PC-9 (cell line): ENCODE measurements around the gene XYLB. TPM values are rescaled to one million over a fixed set of nuclear protein-coding genes. Genes with fewer than 3 reads are reported as not detected.
A peak's percentile ranks its signal among the peaks of the same experiment; 100 is the strongest.
"Not testable (repeated sequence)": the region's sequence is repeated elsewhere in the genome, so short reads cannot be mapped to it uniquely, and the experiment has no call there.

Experiments
- Bru-seq: library from RNA; stranded (reverse); fragments of 400-500 nt; gene quantifications from one replicate; lab custom pipeline; 2021; lab: Mats Ljungman, UMichigan
- BruChase-seq, 2 experiments: library from RNA; stranded (reverse); fragments of 400-500 nt; gene quantifications; one replicate each; lab custom pipeline; 2021; lab: Mats Ljungman, UMichigan
- BruUV-seq: library from RNA; stranded (reverse); fragments of 400-500 nt; replicated peaks from 2 replicates; lab custom pipeline; 2021; lab: Mats Ljungman, UMichigan
- CTCF ChIA-PET: fragments of 300-600 bp; sonication (Branson Sonifier 250); formaldehyde crosslinking; loops from one replicate; lab custom pipeline; 2022; ENCODE audit warnings: antibody characterized with exemption; lab: Charles Lee
- POLR2A ChIA-PET: fragments of 300-600 bp; sonication (Branson Sonifier 250); formaldehyde crosslinking; loops from one replicate; lab custom pipeline; 2022; ENCODE audit warnings: antibody characterized with exemption; ENCODE audit not compliant: unreplicated experiment; lab: Charles Lee
- DNase-seq, 2 experiments: peaks; one replicate each; pipeline versions ENCODE4 v3.0.0 to v3.0.0-alpha.2; 2015 to 2022; ENCODE audit warnings: mixed read lengths in 1 of 2
- H2AFZ ChIP-seq: fragments of 200-600 bp; sonication (generic); 2 replicates; pipeline ENCODE4 v1.8.1; 2017; ENCODE audit warnings: antibody characterized with exemption
- H3F3A ChIP-seq: fragments of 200-600 bp; sonication (generic); 2 replicates; pipeline ENCODE4 v1.8.1; 2017; ENCODE audit warnings: antibody characterized with exemption, mild to moderate bottlenecking, low read depth; ENCODE audit not compliant: insufficient read depth
- H3K27ac ChIP-seq: fragments of 200-600 bp; sonication (generic); 2 replicates; pipeline ENCODE4 v1.6.1; 2016; ENCODE audit warnings: mixed run types
- H3K27me3 ChIP-seq: fragments of 200-600 bp; sonication (generic); 2 replicates; pipeline ENCODE4 v1.6.1; 2016; ENCODE audit warnings: low read depth, mixed run types; ENCODE audit not compliant: insufficient read depth
- H3K36me3 ChIP-seq: fragments of 200-600 bp; sonication (generic); 2 replicates; pipeline ENCODE4 v1.6.1; 2016; ENCODE audit warnings: low read depth, mixed run types
- H3K4me1 ChIP-seq: fragments of 200-600 bp; sonication (generic); replicated peaks from 2 replicates; pipeline ENCODE4 v1.6.1; 2016; ENCODE audit warnings: mixed run types; ENCODE audit not compliant: insufficient read depth
- H3K4me2 ChIP-seq: fragments of 200-600 bp; sonication (generic); 2 replicates; pipeline ENCODE4 v1.6.1; 2017; ENCODE audit warnings: mixed run types
- H3K4me3 ChIP-seq: fragments of 200-600 bp; sonication (generic); 2 replicates; pipeline ENCODE4 v1.6.1; 2016; ENCODE audit warnings: mixed run types
- H3K79me2 ChIP-seq: fragments of 200-600 bp; sonication (generic); 2 replicates; pipeline ENCODE4 v1.6.1; 2017; ENCODE audit warnings: low read depth, mixed run types
- H3K9me2 ChIP-seq: fragments of 200-600 bp; sonication (generic); 2 replicates; pipeline ENCODE4 v1.8.1; 2017; ENCODE audit warnings: mild to moderate bottlenecking; ENCODE audit not compliant: insufficient read depth
- H3K9me3 ChIP-seq: fragments of 200-600 bp; sonication (generic); 2 replicates; pipeline ENCODE4 v1.8.1; 2016; ENCODE audit warnings: low read depth; ENCODE audit not compliant: insufficient read depth
- H4K20me1 ChIP-seq: fragments of 200-600 bp; sonication (generic); 2 replicates; pipeline ENCODE4 v1.8.1; 2017; ENCODE audit not compliant: insufficient read depth
- EZH2 ChIP-seq: fragments of 200-600 bp; sonication (generic); IDR thresholded peaks from 2 replicates; pipeline ENCODE4 v1.8.0; 2017; ENCODE audit warnings: antibody characterized with exemption, low read depth
- intact Hi-C: fragments of 100-400 bp; cut with micrococcal nuclease; formaldehyde crosslinking; loops from one replicate; pipeline ENCODE4 v1.10.0; 2022; ENCODE audit not compliant: unreplicated experiment
- long read RNA-seq: library from polyadenylated mRNA; stranded (forward); transcript quantifications from one replicate; pipeline ENCODE4 v2.0.0, GENCODE V29; 2022
- total RNA-seq: library from RNA; stranded (reverse); gene quantifications from 2 replicates; pipeline ENCODE4 v1.2.3, GENCODE V29; 2021
- TF ChIP-seq, protein P1 (sequence below): fragments of 200-600 bp; sonication (generic); conservative IDR thresholded peaks from 2 replicates; pipeline ENCODE4 v1.6.1; 2017; ENCODE audit warnings: mixed run types, antibody characterized with exemption, mild to moderate bottlenecking, moderate library complexity

XYLB gene
- total RNA-seq (2.4 and 4.2 TPM in 2 replicates), Bru-seq, nascent RNA (percentile 50 among the genes with signal in this experiment), BruChase-seq, experiment 1, labeled RNA remaining after a 2-hour chase (percentile 44 among the genes with signal in this experiment), BruChase-seq, experiment 2, labeled RNA remaining after a 6-hour chase (percentile 34 among the genes with signal in this experiment)
- long read RNA-seq, partial matches to known transcripts = 2 of 7 reads
- long read RNA-seq, other reads (novel, unspliced or antisense) = 2 of 7 reads

DNA sequence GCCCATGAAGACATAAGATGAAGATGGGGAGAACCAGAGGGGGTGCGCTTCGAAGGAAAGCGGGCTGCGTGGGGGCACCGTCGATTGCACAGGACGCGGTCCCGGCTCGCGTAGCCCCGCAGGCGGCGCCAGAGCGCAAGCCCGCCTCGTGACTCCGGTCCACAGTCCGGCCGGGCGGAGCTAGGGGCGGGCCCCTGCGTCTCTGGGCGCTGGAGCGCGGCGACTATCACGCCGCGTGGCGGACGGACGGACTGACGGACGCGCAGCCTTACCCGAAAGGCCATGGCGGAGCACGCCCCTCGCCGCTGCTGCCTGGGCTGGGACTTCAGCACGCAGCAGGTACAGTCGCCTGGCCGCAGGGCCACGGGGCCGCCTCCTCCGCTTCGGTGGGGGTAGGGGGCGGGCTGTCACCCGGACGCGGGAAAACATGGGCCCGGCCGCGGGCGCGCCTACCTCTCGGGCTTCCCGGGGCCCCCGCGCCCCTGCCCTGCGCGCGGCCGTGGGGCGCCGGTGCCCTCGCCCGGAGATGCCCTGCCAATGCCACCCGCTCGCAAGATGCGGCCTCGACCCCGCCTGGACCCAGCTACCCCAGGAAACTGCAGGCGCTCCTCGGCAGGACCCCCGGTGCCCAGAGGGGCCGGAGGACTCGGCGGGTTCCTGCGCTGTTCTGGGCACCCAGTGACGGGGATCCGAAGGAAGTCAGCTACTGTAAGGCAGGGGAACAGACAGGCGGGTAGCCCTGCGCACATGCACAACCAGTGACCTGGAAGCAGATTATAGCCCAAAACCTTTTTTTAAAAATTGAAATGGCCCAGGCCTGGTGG lies at the start of gene XYLB:
Gene XYLB (plus strand): TSS at position 199 of the 824 bp plus-strand sequence. CDS start 84 bp downstream, at position 283.
- Histone ChIP-seq H3K9me2 (no peaks in the 10 kb centered on the region), H2AFZ (peak within 1 kb of the TSS; percentile 96), H3K4me3 (peak within 1 kb of the TSS; percentile 81), H3K27me3 (no peaks in the 10 kb centered on the region), H3K79me2 (0 out of 2 replicates have a peak, but pooled peaks cover 11% of the 10 kb centered on the region), H3F3A (peaks cover 5% of the 10 kb centered on the region; the same call in 1 of the 2 replicates), H4K20me1 (no peaks in the 10 kb centered on the region), H3K4me2 (peak within 1 kb of the TSS; percentile 90), H3K4me1 (peaks cover 11% of the 10 kb centered on the region), H3K27ac (no peak within 1 kb of the TSS), H3K36me3 (0 out of 2 replicates have a peak, but pooled peaks cover 1% of the 10 kb centered on the region), H3K9me3 (no peaks in the 10 kb centered on the region)
- ChIA-PET POLR2A (interaction anchor here (0.6 kb wide), 1 partner anchor 201 kb away, joined by 5 read pairs; no protein-coding TSS in a partner anchor), CTCF (interaction anchor here (0.6 kb wide), 3 partner anchors 109 to 373 kb away, joined by 4 to 7 read pairs (median 6); no protein-coding TSS in a partner anchor)
- intact Hi-C loops = loop anchor here (2.0 to 10.0 kb wide), 4 partner anchors 108 to 342 kb away; partner anchors contain the start of gene ACVR2B
- BruUV-seq = no TSS peak
- peak; percentile 66 to 82 for DNase-seq
- TF ChIP-seq, protein P1, sequence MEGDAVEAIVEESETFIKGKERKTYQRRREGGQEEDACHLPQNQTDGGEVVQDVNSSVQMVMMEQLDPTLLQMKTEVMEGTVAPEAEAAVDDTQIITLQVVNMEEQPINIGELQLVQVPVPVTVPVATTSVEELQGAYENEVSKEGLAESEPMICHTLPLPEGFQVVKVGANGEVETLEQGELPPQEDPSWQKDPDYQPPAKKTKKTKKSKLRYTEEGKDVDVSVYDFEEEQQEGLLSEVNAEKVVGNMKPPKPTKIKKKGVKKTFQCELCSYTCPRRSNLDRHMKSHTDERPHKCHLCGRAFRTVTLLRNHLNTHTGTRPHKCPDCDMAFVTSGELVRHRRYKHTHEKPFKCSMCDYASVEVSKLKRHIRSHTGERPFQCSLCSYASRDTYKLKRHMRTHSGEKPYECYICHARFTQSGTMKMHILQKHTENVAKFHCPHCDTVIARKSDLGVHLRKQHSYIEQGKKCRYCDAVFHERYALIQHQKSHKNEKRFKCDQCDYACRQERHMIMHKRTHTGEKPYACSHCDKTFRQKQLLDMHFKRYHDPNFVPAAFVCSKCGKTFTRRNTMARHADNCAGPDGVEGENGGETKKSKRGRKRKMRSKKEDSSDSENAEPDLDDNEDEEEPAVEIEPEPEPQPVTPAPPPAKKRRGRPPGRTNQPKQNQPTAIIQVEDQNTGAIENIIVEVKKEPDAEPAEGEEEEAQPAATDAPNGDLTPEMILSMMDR = peak; percentile 66
- no peak for TF ChIP-seq EZH2

DNA sequence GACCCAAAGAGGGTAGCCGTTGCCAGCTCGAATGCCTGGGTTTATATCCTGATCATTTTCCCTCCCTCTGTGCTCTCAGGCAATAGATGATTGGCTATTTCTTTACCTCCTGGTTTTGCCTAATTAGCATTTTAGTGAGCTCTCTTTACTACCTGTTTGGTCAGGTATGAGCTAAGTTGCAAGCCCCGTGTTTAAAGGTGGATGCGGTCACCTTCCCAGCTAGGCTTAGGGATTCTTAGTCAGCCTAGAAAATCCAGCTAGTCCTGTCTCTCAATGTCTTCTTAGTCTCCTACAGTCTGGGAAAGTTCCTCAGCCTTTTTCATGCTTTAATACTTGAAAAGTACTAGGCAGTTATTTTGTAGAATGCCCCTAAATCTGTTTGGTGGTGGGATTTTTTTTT lies 49.5 kb upstream of the XYLB start:
- BruUV-seq, intact Hi-C loops: not testable (repeated sequence)

DNA sequence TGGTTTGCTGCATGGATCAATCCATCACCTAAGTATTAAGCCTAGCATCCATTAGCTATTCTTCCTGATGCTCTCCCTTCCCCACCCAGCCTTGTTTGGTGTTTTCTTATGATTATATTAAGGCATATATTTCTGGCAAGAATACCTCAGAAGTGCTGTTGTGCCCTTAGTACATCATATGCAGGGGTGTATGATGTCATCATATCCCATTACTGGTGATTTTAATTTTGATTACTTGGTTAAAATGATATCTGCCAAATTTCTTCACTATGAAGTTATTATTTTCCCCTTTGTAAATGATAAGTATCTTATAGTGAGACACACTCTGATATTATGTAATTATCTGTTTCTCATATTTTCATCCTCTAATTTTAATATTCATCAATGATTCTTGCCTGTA lies 49.0 kb upstream of the XYLB start:
- Histone ChIP-seq H3K27ac (no peak overlapping the region), H3K4me3 (no peak overlapping the region), H2AFZ (no peak overlapping the region), H3K9me2 (no peaks in the 10 kb centered on the region), H3K27me3 (no peaks in the 10 kb centered on the region), H3K79me2 (no peaks in the 10 kb centered on the region), H3K36me3 (no peaks in the 10 kb centered on the region), H4K20me1 (no peaks in the 10 kb centered on the region), H3F3A (no peaks in the 10 kb centered on the region), H3K4me2 (no peak overlapping the region), H3K9me3 (no peaks in the 10 kb centered on the region), H3K4me1 (no peaks in the 10 kb centered on the region)
- TF ChIP-seq, protein P1 = no peak
- no peak for TF ChIP-seq EZH2
- no peak for DNase-seq
- ChIA-PET POLR2A (no interaction called here), CTCF (interaction anchor here (0.5 to 0.7 kb wide), 2 partner anchors 201 to 323 kb away, joined by 4 read pairs; no protein-coding TSS in a partner anchor)
- no TSS peak for BruUV-seq
- intact Hi-C loops = no loop called here

More for the DNA sequence above, 49.5 kb upstream of the XYLB start:
- DNase-seq, H3K36me3 ChIP-seq, H3K79me2 ChIP-seq, H3K9me3 ChIP-seq, H3K27me3 ChIP-seq, H3K4me1 ChIP-seq, H3K27ac ChIP-seq, H4K20me1 ChIP-seq, H3K9me2 ChIP-seq, H3F3A ChIP-seq, H3K4me3 ChIP-seq, H2AFZ ChIP-seq, CTCF ChIA-PET, H3K4me2 ChIP-seq: not testable (repeated sequence)
- POLR2A ChIA-PET = interaction anchor here (0.6 kb wide), 1 partner anchor 102 kb away, joined by 7 read pairs; no protein-coding TSS in a partner anchor
